Neuronal stem cell (in vitro differentiated cells): ENCODE measurements around the gene UBASH3B.

Experiments used
- DNase-seq: peaks from one replicate; pipeline ENCODE4 v3.0.0-alpha.2; 2013; ENCODE audit warnings: low spot score
- H2AFZ ChIP-seq: one replicate; pipeline ENCODE4 v1.6.1; 2013; ENCODE audit warnings: mild to moderate bottlenecking, low read length, inconsistent platforms
- H2AK5ac ChIP-seq: 2 replicates; pipeline ENCODE4 v1.6.1; 2013; ENCODE audit warnings: low read depth, mild to moderate bottlenecking, inconsistent platforms, low read length, moderate library complexity, mixed read lengths
- H2BK120ac ChIP-seq: 2 replicates; pipeline ENCODE4 v1.6.1; 2013; ENCODE audit warnings: low read depth, mild to moderate bottlenecking, inconsistent platforms, low read length, moderate library complexity, mixed read lengths
- H2BK12ac ChIP-seq: one replicate; pipeline ENCODE4 v1.6.1; 2013; ENCODE audit warnings: low read length, inconsistent platforms
- H2BK15ac ChIP-seq: 2 replicates; pipeline ENCODE4 v1.6.1; 2013; ENCODE audit warnings: mild to moderate bottlenecking, low read length, inconsistent platforms, mixed read lengths
- H2BK5ac ChIP-seq: one replicate; pipeline ENCODE4 v1.6.1; 2013; ENCODE audit warnings: inconsistent platforms, mild to moderate bottlenecking, low read length, moderate library complexity
- H3K14ac ChIP-seq: one replicate; pipeline ENCODE4 v1.6.1; 2013; ENCODE audit warnings: low read length, inconsistent platforms
- H3K18ac ChIP-seq: 2 replicates; pipeline ENCODE4 v1.6.1; 2013; ENCODE audit warnings: low read length, inconsistent platforms
- H3K23ac ChIP-seq: 2 replicates; pipeline ENCODE4 v1.6.1; 2013; ENCODE audit warnings: low read depth, mild to moderate bottlenecking, mixed read lengths, low read length, inconsistent platforms; ENCODE audit not compliant: poor library complexity
- H3K27ac ChIP-seq: replicated peaks from 3 replicates; pipeline ENCODE4 v1.5.1; 2013; ENCODE audit warnings: low read length, inconsistent platforms
- H3K27me3 ChIP-seq, 3 experiments: 2 replicates each; pipeline ENCODE4 v1.6.1; 2013; ENCODE audit warnings: low read length in 3 of 3, mild to moderate bottlenecking in 2 of 3, inconsistent platforms in 1 of 3, low read depth in 1 of 3, mixed read lengths in 1 of 3, moderate library complexity in 1 of 3; ENCODE audit not compliant: control insufficient read depth in 3 of 3, insufficient read depth in 3 of 3
- H3K36me3 ChIP-seq, 2 donors: replicated peaks in 1 of 2; 2 replicates each; pipeline ENCODE4 v1.6.1; 2013; ENCODE audit warnings: low read length in 2 of 2; ENCODE audit not compliant: control insufficient read depth in 2 of 2, insufficient read depth in 2 of 2
- H3K4ac ChIP-seq: 2 replicates; pipeline ENCODE4 v1.6.1; 2013; ENCODE audit warnings: inconsistent platforms, mild to moderate bottlenecking, low read length, moderate library complexity
- H3K4me1 ChIP-seq, 2 donors: 1 replicate in 1 of 2; 2 replicates in 1 of 2; pipeline ENCODE4 v1.6.1; 2013; ENCODE audit warnings: low read length in 2 of 2, low read depth in 1 of 2; ENCODE audit not compliant: control insufficient read depth in 2 of 2, insufficient read depth in 1 of 2
- H3K4me2 ChIP-seq: one replicate; pipeline ENCODE4 v1.6.1; 2013; ENCODE audit warnings: mild to moderate bottlenecking, low read length, inconsistent platforms; ENCODE audit not compliant: insufficient read depth, poor library complexity, severe bottlenecking
- H3K4me3 ChIP-seq, 2 donors: 2 replicates each; pipeline ENCODE4 v1.5.1; 2013; ENCODE audit warnings: low read length in 2 of 2, mild to moderate bottlenecking in 2 of 2, inconsistent platforms in 1 of 2, moderate library complexity in 1 of 2
- H3K79me1 ChIP-seq: one replicate; pipeline ENCODE4 v1.6.1; 2013; ENCODE audit warnings: low read depth, mild to moderate bottlenecking, inconsistent platforms, low read length, moderate library complexity
- H3K9ac ChIP-seq: one replicate; pipeline ENCODE4 v1.6.1; 2013; ENCODE audit warnings: mild to moderate bottlenecking, low read depth, low read length, inconsistent platforms; ENCODE audit not compliant: poor library complexity
- H3K9me3 ChIP-seq, 2 donors: replicated peaks in 1 of 2; 2 replicates each; pipeline versions ENCODE3 to v1.6.1; 2013; ENCODE audit warnings: low read length in 2 of 2, mild to moderate bottlenecking in 2 of 2, inconsistent platforms in 1 of 2, low read depth in 1 of 2, mixed read lengths in 1 of 2, moderate library complexity in 1 of 2; ENCODE audit not compliant: control insufficient read depth in 2 of 2, insufficient read depth in 1 of 2
- H4K8ac ChIP-seq: one replicate; pipeline ENCODE4 v1.6.1; 2013; ENCODE audit warnings: low read depth, mild to moderate bottlenecking, inconsistent platforms, low read length, moderate library complexity
- H4K91ac ChIP-seq: one replicate; pipeline ENCODE4 v1.6.1; 2013; ENCODE audit warnings: low read length, low read depth, mild to moderate bottlenecking, inconsistent platforms; ENCODE audit not compliant: poor library complexity
- WGBS, 2 donors: extraction: QIAGEN DNeasy Blood & Tissue Kit; methylation state at CpG; one replicate each; pipeline ENCODE4 v1.1.7; 2013; ENCODE audit warnings: missing lambda C conversion rate in 2 of 2, mixed read lengths in 1 of 2; ENCODE audit not compliant: insufficient read length in 2 of 2, insufficient replicate concordance in 1 of 2; ENCODE audit errors: extremely low coverage in 2 of 2; 5-methylcytosine and 5-hydroxymethylcytosine counted together

Gene UBASH3B

DNA sequence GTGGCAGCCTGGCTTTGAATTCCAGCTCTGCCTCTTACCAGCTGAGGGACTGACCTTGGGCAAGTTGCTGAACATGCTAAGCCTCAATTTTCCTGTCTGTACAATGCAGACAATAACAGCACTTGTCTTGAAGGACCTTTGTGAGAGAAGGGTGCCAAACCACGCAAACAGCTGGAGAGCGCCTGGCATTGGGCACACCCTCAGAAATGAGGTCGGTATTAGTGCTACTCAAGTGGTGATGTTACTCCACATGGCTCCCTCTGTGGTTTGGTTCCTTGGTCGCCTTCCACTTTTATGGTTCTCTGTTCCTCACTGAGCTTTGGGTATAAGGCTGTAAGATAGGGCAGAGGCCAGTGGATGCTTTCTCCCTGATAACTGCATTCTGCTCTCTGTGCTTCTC, 8.2 kb downstream of the UBASH3B start:
- H3K79me1 ChIP-seq, result no peaks in the 10 kb centered on the region
- DNase-seq, result no peak
- H3K23ac ChIP-seq, result no peak overlapping the region
- peaks cover 0 to 1% of the 10 kb centered on the region in 2 donors for H3K9me3 ChIP-seq
- H3K18ac ChIP-seq, result no peak overlapping the region
- no peak overlapping the region for H2AFZ ChIP-seq
- H2AK5ac ChIP-seq, result no peak overlapping the region
- H2BK5ac ChIP-seq, result no peak overlapping the region
- no peak overlapping the region for H2BK12ac ChIP-seq
- H3K4me2 ChIP-seq, result no peak overlapping the region
- no peak overlapping the region for H2BK120ac ChIP-seq
- H3K9ac ChIP-seq, result no peak overlapping the region
- no peaks in the 10 kb centered on the region for H3K36me3 ChIP-seq
- H3K4me3 ChIP-seq, result no peak overlapping the region
- no peak overlapping the region for H4K8ac ChIP-seq
- H3K27ac ChIP-seq, result no peak overlapping the region
- H3K14ac ChIP-seq, result no peak overlapping the region
- H4K91ac ChIP-seq, result no peak overlapping the region
- H2BK15ac ChIP-seq, result no peak overlapping the region
- no peak overlapping the region for H3K4ac ChIP-seq
- no peaks in the 10 kb centered on the region for H3K27me3 ChIP-seq
- no CpG with 5 or more reads among the region's 4 CpGs for WGBS, 2 donors
- H3K4me1 ChIP-seq, result peaks cover 6 to 8% of the 10 kb centered on the region in 2 donors

DNA sequence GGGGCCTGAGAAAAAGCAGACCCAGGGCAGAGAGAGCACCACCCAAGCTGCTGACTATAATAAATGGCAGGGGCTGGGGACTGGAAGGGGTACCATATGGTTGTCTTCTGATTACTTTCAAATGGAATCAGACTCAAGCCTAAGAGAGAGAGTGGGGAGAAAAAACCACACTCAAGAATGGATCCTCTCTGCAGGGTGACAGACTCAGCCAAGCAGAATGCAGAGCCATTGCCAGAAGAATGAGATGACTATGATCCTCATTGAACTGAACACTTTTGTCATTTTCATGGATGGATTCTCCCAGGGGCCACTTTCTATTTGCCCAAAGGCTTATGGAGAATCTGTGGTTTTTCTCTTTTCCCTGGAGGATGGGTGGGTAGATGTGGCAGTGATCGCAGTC, 8.7 kb downstream of the UBASH3B start:
- H3K9me3 ChIP-seq, result peaks cover under 1 to 3% of the 10 kb centered on the region in 2 donors
- no peak overlapping the region for H2AK5ac ChIP-seq
- H3K14ac ChIP-seq, result no peak overlapping the region
- H3K4me3 ChIP-seq, result no peak overlapping the region
- H4K91ac ChIP-seq, result no peak overlapping the region
- no peak overlapping the region for H2BK5ac ChIP-seq
- DNase-seq, result no peak
- H2AFZ ChIP-seq, result no peak overlapping the region
- no peak overlapping the region for H2BK120ac ChIP-seq
- H3K4me2 ChIP-seq, result no peak overlapping the region
- no peak overlapping the region for H3K18ac ChIP-seq
- no peak overlapping the region for H4K8ac ChIP-seq
- no peak overlapping the region for H3K23ac ChIP-seq
- H2BK12ac ChIP-seq, result no peak overlapping the region
- no peak overlapping the region for H2BK15ac ChIP-seq
- no peak overlapping the region for H3K4ac ChIP-seq
- H3K27ac ChIP-seq, result no peak overlapping the region
- H3K4me1 ChIP-seq, result peaks cover 6 to 8% of the 10 kb centered on the region in 2 donors
- no CpG with 5 or more reads among the region's 1 CpG for WGBS, 2 donors
- H3K79me1 ChIP-seq, result no peaks in the 10 kb centered on the region
- H3K27me3 ChIP-seq, result no peaks in the 10 kb centered on the region
- no peak overlapping the region for H3K9ac ChIP-seq
- no peaks in the 10 kb centered on the region for H3K36me3 ChIP-seq

DNA sequence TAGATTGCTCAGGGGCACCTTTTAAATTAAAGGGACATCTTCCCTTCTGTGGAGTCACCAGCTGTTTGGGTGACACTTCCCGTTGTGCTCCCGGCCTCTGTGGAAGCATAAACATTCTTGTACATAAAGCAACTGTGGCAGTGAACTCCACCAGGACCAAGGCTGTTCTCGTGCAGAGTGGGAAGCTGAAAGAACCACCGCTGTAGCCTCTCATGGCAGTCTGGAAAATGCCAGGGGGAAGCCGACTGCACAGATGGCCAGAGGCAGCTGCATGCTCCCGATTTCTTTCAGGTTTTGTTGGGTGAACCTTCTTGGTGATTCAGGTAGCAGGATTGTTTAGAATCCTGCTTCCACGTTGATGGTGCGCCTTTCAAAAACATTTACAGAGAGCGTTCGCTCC, 10.3 kb downstream of the UBASH3B start:
- Histone ChIP-seq H2BK5ac (no peak overlapping the region), H4K8ac (no peak overlapping the region), H3K14ac (no peak overlapping the region), H2AFZ (no peak overlapping the region), H3K9ac (no peak overlapping the region), H2AK5ac (no peak overlapping the region), H3K79me1 (no peaks in the 10 kb centered on the region), H3K4me3 (no peak overlapping the region), H2BK15ac (no peak overlapping the region), H4K91ac (no peak overlapping the region), H3K23ac (no peak overlapping the region), H2BK120ac (no peak overlapping the region), H3K4ac (no peak overlapping the region), H3K4me2 (no peak overlapping the region), H3K36me3 (no peaks in the 10 kb centered on the region), H2BK12ac (no peak overlapping the region), H3K9me3 (peaks cover 3 to 6% of the 10 kb centered on the region in 2 donors), H3K27me3 (no peaks in the 10 kb centered on the region), H3K4me1 (peaks cover 6 to 7% of the 10 kb centered on the region in 2 donors), H3K27ac (no peak overlapping the region), H3K18ac (no peak overlapping the region)
- WGBS, 2 donors, result no CpG with 5 or more reads among the region's 10 CpGs
- no peak for DNase-seq

DNA sequence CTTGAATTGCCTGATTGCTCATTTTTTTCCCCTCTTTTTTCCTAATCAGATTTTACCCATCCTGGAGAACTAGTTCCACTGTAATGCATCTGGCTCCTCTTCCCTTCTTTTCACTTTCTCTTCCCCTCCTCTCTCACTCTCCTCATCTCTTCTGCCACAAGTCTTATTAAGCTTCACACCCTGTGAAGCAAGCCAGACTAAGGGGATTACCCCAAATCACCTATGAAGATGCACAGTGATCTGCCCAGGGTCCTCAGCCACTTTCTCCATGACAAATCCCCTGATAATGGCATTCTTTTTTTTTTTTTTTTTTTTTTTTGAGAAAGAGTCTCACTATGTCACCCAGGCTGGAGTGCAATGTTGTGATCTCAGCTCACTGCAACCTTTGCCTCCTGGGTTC, 11.2 kb downstream of the UBASH3B start:
- DNase-seq, result no peak
- H2AK5ac ChIP-seq, result no peak overlapping the region
- peaks cover 3 to 6% of the 10 kb centered on the region in 2 donors for H3K9me3 ChIP-seq
- H2BK120ac ChIP-seq, result no peak overlapping the region
- H3K4me3 ChIP-seq, result no peak overlapping the region
- no peak overlapping the region for H2BK15ac ChIP-seq
- no peak overlapping the region for H3K14ac ChIP-seq
- no peaks in the 10 kb centered on the region for H3K27me3 ChIP-seq
- no peak overlapping the region for H2AFZ ChIP-seq
- H3K4me1 ChIP-seq, result peaks cover 0 to 1% of the 10 kb centered on the region in 2 donors
- no peak overlapping the region for H4K91ac ChIP-seq
- H3K18ac ChIP-seq, result no peak overlapping the region
- H3K36me3 ChIP-seq, result no peaks in the 10 kb centered on the region
- H4K8ac ChIP-seq, result no peak overlapping the region
- H3K9ac ChIP-seq, result no peak overlapping the region
- no peak overlapping the region for H3K4ac ChIP-seq
- H3K23ac ChIP-seq, result no peak overlapping the region
- no peak overlapping the region for H2BK5ac ChIP-seq
- H3K27ac ChIP-seq, result no peak overlapping the region
- no peak overlapping the region for H3K4me2 ChIP-seq
- no peak overlapping the region for H2BK12ac ChIP-seq
- H3K79me1 ChIP-seq, result no peaks in the 10 kb centered on the region
